MM.1S (cell line): ENCODE results near the gene HPCAL1.

Experiments
- CTCF ChIP-seq: fragments of 300-600 bp; sonication (generic); IDR thresholded peaks from 2 replicates; pipeline ENCODE4 v1.5.1; 2016; ENCODE audit warnings: antibody characterized with exemption, low read length, mixed read lengths
- EZH2 ChIP-seq: fragments of 300-600 bp; sonication (generic); optimal IDR thresholded peaks from 2 replicates; pipeline ENCODE3; 2017; ENCODE audit warnings: low read depth, mild to moderate bottlenecking, antibody characterized with exemption, low read length, mixed read lengths

DNA sequence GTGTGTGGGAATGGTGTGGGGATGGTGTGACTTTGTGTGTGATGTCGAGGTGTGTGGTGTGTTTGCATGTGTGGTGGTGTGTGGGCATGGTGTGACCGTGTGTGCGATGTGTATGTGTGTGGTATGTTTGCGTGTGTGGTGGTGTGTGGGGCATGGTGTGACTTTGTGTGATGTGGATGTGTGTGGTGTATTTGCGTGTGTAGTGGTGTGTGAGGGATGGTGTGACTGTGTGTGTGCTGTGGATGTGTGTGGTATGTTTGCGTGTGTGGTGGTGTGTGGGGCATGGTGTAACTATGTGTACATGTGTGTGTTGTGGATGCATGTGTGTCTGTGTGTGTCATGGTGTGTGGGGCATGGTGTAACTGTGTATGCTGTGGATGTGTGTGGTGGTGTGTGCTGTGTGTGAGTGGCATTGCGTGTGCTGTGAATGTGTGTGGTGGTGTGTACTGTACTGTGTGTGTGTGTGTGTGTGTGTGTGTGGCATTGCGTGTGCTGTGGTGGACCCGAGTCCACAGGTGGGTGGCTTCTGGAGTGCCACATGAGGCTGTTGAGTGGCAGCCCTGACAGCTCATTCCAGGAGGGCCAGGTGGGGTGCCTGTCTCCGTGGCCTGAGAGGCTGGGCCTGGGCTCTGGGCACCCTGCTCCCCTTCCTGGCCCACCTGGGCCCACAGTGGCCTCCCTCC, 130.7 kb downstream of the HPCAL1 start:
- TF ChIP-seq CTCF, result no peak
- TF ChIP-seq EZH2, result no peak
